GM18498 (cell line): Measurements from ENCODE around the gene CCDC33.

Source experiments
- ATAC-seq: cut with Tn5 transposase; IDR thresholded peaks from one replicate; pipeline ENCODE4 v1.9.1; 2021; ENCODE audit warnings: mild to moderate bottlenecking, moderate library complexity; ENCODE audit not compliant: unreplicated experiment

Gene CCDC33

GRCh38 chr15:74257105-74257504 lies 21.0 kb downstream of the CCDC33 start:
- ATAC-seq: no peak

- no peak for ATAC-seq
These were observed 21.5 kb downstream of the CCDC33 start for GRCh38 chr15:74257623-74258022.

- no peak for ATAC-seq
These were observed 22.5 kb downstream of the CCDC33 start for GRCh38 chr15:74258456-74259291.

DNA sequence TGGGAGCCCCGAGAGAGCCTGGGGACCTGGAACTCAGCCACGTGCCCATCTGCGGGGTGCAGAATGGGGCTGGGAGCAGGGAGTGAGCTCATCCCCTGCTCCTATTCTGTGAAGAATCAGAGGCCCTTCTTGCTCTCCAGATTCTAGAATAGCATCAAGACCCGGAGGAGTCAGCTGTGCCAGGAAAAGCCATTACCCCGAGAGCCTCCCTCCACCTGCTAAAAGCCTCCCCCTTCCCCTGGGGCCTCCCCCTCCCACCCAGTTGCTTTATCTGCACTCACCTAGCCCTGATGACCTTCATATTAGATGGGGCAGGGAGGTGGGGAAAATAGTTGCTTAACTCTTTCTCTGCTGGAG lies 23.1 kb downstream of the CCDC33 start:
- ATAC-seq: no peak

DNA sequence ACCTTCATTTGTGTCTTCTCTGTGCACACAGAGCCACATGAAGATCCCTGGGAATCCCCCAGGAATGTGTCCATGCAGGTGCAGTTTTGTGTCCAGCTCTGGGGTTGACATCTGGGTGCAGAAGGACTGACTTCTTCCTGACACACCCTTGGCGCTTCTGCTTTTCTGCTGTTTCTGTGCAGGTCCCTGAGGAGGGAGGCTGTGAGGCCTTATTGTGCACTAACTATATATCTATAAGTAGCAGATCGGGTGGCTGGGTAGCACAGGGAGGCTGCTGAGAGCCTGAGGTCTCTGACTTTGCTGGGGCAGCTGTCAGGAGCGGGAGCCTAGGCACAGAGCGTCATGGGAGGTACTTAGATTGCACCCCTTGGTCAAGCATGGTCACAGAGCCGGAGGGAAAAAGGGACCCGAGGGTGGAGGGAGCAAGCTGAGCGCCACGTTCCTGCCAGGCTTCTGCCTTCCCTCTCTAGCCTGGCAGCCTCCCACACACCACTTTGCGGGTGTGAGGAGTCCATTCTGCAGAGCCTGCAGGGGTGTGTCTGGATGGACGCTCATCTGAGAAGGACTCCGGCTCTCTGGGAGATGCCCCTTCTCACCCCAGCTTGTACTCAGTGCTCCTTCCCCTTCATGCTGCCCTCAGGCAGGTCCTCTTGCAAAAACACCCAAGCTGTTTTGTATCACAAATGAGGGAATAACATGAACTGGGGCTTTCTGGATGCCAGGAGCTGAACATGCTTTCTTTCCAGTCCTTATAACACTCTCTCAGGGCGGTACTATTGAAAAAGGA lies 23.9 kb downstream of the CCDC33 start:
- ATAC-seq: no peak

DNA sequence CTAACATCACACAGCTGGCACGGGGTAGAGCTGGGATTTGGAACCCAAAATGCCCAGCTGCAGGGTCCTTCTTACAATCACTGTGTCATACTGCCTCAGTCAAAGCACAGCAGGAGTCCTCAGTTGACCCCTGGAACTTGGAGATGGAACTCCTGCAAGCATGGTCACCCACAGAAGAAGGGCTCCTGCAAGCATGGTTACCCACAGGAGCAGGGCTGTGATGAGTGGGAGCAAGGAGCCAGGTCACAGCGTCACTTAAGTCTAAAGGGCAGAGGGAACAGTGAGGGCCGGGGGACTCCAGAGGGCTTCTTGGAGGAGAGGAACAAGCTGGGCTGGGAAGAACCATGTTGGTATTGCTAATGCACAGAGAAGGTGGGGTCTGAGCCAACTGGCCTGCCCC lies 24.9 kb downstream of the CCDC33 start:
- ATAC-seq: no peak

GRCh38 chr15:74261685-74262084 lies 25.6 kb downstream of the CCDC33 start:
- ATAC-seq: no peak

GRCh38 chr15:74262151-74262550 lies 26.0 kb downstream of the CCDC33 start:
- no peak for ATAC-seq

DNA sequence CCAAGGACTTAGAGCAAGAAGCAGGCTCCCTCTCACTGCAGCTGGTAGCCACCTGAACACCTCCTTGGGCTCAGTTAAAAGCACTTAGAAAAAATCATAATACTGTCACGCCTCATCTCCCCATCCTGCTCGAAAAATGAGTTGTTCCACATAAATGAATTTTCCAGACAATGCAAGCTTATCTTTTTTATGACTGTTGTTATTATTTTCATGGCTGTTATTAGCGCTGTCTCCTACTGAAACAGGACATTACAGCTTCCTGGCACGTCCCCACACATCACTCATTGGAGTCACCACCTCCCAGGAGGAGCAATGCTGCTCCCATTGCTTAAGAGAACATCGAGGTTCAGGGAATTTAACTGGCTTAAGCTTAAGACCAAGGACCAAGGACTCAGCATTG lies 26.5 kb downstream of the CCDC33 start:
- no peak for ATAC-seq

DNA sequence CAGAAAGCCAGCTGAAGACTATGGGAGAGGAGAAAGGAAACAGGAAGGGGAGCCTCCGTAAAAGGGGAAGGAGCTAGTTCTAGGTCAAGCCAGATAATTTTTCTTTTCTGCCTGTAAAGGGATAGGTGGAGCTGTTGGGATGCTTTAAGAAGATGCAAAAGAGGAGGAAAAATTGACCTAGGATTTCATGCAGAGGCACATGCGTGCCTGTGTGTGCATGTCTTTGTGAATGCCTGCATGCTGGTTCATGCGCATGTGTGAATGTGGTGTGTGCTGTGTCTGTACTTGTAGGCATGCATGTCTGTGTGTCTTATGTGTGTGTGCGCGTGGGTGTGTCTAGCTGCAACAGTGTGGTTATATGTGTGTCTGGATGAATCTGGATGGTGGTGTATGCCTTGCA lies 27.3 kb downstream of the CCDC33 start:
- no peak for ATAC-seq

GRCh38 chr15:74264081-74264501 lies 28.0 kb downstream of the CCDC33 start:
- ATAC-seq: no peak

DNA sequence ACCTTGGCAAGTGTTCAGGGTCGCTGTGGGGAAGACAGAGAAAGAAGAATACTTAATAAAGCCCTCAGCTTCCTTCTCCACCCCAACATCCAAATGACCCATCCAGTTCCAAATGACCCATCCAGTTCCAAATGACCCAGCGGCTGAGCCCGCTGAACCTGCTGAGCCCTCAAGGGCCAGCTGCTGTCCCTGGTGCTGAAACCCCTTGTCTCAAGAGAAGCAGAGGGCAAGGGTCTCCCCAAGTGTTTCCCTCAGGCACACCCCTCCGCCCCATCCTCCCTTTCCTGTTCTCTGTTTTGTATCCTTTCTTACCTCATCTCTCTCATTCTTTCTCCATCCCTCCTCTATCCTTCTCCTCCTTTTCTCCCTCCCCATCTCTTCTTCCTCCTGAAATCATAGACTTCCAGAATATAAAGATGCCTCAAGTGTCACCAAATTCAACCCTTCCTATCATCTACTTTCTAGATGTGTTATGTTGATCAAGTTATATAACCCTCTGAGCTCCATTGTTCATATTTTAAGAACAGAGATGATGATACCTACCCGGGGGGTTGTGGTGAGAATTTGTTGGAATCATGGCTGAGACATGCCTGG lies 29.0 kb downstream of the CCDC33 start:
- no peak for ATAC-seq

DNA sequence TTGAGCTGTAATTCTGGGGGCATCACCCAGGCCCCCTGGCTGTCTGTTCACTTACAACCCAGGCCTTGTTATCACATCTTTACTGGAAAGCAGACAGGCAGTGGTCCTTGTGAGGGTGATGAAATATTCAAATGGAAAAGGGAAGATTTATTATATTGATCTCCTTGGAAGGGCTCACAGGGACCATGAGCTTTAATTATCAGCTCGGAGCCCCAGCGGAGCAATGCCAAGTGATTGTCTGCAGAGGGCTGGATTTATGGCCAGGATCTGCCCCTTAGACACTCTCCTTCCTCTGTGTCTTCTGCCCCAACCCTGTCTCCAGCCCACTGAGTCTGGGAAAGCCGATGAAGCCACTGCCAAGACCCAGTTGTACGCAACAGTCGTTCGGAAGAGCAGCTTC lies 31.9 kb downstream of the CCDC33 start:
- no peak for ATAC-seq

- no peak for ATAC-seq
These were observed 33.4 kb downstream of the CCDC33 start for GRCh38 chr15:74269362-74270035.

DNA sequence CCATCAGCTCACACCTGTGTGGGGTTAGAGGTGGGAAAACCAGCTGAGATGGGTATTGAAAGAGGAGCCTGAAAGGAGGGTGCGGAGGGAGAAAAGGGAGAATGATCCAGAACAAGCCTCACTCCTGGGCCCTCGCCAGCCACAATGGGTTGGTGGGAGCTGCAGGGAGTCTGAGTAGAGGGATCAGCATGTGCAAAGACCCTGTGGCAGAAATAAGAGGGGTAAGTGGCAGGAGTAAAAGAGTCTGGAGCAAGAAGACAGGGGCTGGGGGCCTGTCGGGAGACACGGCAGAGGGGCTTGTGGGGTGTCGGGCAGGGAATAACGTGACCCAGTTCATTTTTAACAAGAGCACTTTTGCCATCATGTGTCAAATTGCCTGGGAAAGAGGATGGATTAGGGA lies 34.0 kb downstream of the CCDC33 start:
- no peak for ATAC-seq

DNA sequence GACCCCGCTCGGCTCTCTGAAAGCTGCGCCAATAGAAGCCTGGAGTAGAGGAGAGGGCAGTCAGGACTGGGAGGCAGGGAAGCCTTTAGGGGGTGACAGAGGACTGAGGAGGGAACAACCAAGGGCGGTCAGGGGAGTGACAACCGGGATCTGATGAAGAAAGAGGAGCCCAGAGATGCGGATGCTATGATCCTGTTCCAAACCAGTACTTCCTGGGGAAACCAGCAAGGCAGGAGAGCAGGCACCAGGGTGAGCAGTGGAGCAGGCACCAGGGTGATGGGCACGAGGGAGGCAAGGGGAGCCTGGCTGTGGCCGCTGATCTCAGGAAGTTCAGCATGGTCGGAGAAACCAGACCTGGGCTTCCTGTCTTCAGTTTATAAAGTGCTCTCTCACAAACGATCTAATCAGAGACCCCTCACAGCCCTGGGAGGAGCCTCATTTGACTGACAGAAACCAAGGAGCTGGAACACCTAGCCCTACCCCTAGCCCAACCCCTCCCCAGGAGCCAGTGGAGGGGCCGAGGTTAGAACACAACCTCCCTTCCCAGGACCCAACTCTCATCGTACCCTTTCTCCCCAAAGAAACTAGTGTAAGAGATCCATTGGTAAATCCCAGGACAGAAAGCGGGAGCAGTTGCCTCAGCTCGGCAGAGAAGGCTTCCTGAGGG lies 34.9 kb downstream of the CCDC33 start:
- ATAC-seq: no peak

DNA sequence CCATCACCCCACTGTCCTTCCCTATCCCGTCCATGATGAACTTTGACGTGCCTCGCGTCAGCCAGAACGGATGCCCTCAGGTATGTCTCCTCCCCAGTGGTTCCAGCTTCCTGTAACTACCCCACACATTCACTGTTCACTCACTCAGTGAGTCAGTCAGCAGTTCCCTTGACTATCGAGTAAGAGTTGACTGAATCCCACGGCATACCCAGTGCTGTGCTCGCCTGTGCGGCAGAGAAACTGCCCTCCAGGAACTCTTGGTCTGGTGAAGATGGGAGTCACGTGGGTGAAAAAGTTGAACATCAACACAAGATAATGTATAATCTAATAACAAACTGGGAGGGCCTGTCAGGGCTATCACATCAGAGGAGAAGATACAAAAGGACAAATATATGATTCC lies 36.7 kb downstream of the CCDC33 start:
- ATAC-seq: no peak

GRCh38 chr15:74274470-74275038 lies 38.4 kb downstream of the CCDC33 start:
- ATAC-seq: no peak

- no peak for ATAC-seq
These were observed 39.8 kb downstream of the CCDC33 start for GRCh38 chr15:74275957-74276356.

DNA sequence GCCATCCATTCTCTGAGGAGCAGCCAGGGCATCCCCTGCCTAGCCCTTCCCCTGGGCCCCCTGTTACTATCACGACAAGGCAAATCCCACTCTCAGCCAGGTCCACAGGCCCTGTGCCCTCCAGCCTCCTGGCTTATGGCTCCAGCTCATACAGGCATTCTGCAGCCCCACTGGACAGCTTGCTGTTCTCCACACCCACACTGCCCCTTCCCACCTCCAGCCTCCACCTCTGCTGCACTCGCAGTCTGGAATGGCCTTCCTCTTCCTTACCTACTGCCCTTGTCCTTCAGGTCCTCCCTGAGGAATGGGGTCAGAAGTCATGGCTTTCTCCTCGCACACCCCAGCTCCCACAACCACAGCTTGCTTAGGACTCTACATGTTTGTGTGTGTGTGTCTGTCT lies 40.4 kb downstream of the CCDC33 start:
- ATAC-seq: no peak
